Measurements from ENCODE around the gene UCK1. TPM values are rescaled to one million over a fixed set of nuclear protein-coding genes. Genes with fewer than 3 reads are reported as not detected.

Gene UCK1
- total and polyA plus RNA-seq, 2 of the 13 experiments (the other 11 are each of a cell fraction or from before 2014, with no cell fraction given) = 11.0 to 24.1 TPM

- no peak for TF ChIP-seq ZNF737 (CRISPR knock-in tag; IDR thresholded peaks at IDR 0.05; ENCODE audit: borderline replicate concordance)
- no peak for TF ChIP-seq ZBTB7B (CRISPR knock-in tag; IDR thresholded peaks at IDR 0.05)
- no peak for TF ChIP-seq ZNF768 (CRISPR knock-in tag; IDR thresholded peaks at IDR 0.05)
- peak; percentile 91 for TF ChIP-seq ZFY (CRISPR knock-in tag; IDR thresholded peaks at IDR 0.05)
- TF ChIP-seq ZNF264 (CRISPR knock-in tag; IDR thresholded peaks at IDR 0.05) = no peak
- no peak for TF ChIP-seq NR2F2 (IDR thresholded peaks at IDR 0.05; ENCODE audit: borderline replicate concordance, low read depth)
- TF ChIP-seq PAF1 (CRISPR knock-in tag; IDR thresholded peaks at IDR 0.05) = no peak
- no peak for TF ChIP-seq ZBTB8A (CRISPR knock-in tag; IDR thresholded peaks at IDR 0.05; ENCODE audit: borderline replicate concordance, low read depth)
- no peak for TF ChIP-seq ZNF350 (CRISPR knock-in tag; IDR thresholded peaks at IDR 0.05; ENCODE audit: borderline replicate concordance, low read depth)
- TF ChIP-seq NFYB (CRISPR knock-in tag; IDR thresholded peaks at IDR 0.05) = no peak
- TF ChIP-seq DR1 (CRISPR knock-in tag; IDR thresholded peaks at IDR 0.05) = no peak
- TF ChIP-seq MXD1 (CRISPR knock-in tag; IDR thresholded peaks at IDR 0.05) = 0 out of 2 replicates have a peak, but pooled peaks have one; percentile 34
- no peak for TF ChIP-seq ZNF773 (CRISPR knock-in tag; IDR thresholded peaks at IDR 0.05; ENCODE audit: borderline replicate concordance)
- TF ChIP-seq TMF1 (CRISPR knock-in tag; IDR thresholded peaks at IDR 0.05; ENCODE audit: low read depth) = no peak
- no peak; the same call in 1 of the 2 replicates for TF ChIP-seq HOXD1 (CRISPR knock-in tag; IDR thresholded peaks at IDR 0.05)
- TF ChIP-seq ZNF333 (CRISPR knock-in tag; IDR thresholded peaks at IDR 0.05; ENCODE audit: borderline replicate concordance) = no peak
- no peak for TF ChIP-seq ZNF543 (CRISPR knock-in tag; IDR thresholded peaks at IDR 0.05)
- TF ChIP-seq ZSCAN29 (CRISPR knock-in tag; conservative IDR thresholded peaks at IDR 0.05) = no peak
- no peak for TF ChIP-seq NFE2 (CRISPR knock-in tag; IDR thresholded peaks at IDR 0.05)
- no peak for TF ChIP-seq ZMYM2 (CRISPR knock-in tag; IDR thresholded peaks at IDR 0.05)
- TF ChIP-seq ZMYM4 (CRISPR knock-in tag; IDR thresholded peaks at IDR 0.05) = no peak
- no peak for TF ChIP-seq SMAD9 (CRISPR knock-in tag; IDR thresholded peaks at IDR 0.05)
- TF ChIP-seq ZNF263 (CRISPR knock-in tag; IDR thresholded peaks at IDR 0.05) = no peak
- TF ChIP-seq ZFP41 (CRISPR knock-in tag; IDR thresholded peaks at IDR 0.05; ENCODE audit: borderline replicate concordance) = no peak
- no peak for TF ChIP-seq NKX3-1 (CRISPR knock-in tag; IDR thresholded peaks at IDR 0.05)
- TF ChIP-seq ZFAT (CRISPR knock-in tag; conservative IDR thresholded peaks at IDR 0.05) = no peak
- TF ChIP-seq MTA1 (CRISPR knock-in tag; IDR thresholded peaks at IDR 0.05; ENCODE audit: borderline replicate concordance) = no peak
- 0 out of 2 replicates have a peak, but pooled peaks have one; percentile 11 for TF ChIP-seq ZNF441 (CRISPR knock-in tag; IDR thresholded peaks at IDR 0.05; ENCODE audit: borderline replicate concordance)
- TF ChIP-seq, protein P1, sequence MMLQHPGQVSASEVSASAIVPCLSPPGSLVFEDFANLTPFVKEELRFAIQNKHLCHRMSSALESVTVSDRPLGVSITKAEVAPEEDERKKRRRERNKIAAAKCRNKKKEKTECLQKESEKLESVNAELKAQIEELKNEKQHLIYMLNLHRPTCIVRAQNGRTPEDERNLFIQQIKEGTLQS (CRISPR knock-in tag; IDR thresholded peaks at IDR 0.05) = no peak
- TF ChIP-seq MEIS1 (CRISPR knock-in tag; IDR thresholded peaks at IDR 0.05; ENCODE audit: borderline replicate concordance) = no peak
- TF ChIP-seq ATF7-NPFF (CRISPR knock-in tag; IDR thresholded peaks at IDR 0.05; ENCODE audit: low read depth) = peak; percentile 27; the same call in 1 of the 2 replicates
- no peak for TF ChIP-seq ZNF232 (CRISPR knock-in tag; IDR thresholded peaks at IDR 0.05; ENCODE audit: borderline replicate concordance)
- TF ChIP-seq TEAD3 (CRISPR knock-in tag; optimal IDR thresholded peaks at IDR 0.05; ENCODE audit: borderline replicate concordance) = no peak
Observed at GRCh38 chr9:131530920-131531832, at the start of gene UCK1 (continued).

Data from HepG2 (cell line).